ENCODE data around the gene WDFY3.
"Not testable (repeated sequence)": the region's sequence is repeated elsewhere in the genome, so short reads cannot be mapped to it uniquely, and the experiment has no call there.

Gene WDFY3

DNA sequence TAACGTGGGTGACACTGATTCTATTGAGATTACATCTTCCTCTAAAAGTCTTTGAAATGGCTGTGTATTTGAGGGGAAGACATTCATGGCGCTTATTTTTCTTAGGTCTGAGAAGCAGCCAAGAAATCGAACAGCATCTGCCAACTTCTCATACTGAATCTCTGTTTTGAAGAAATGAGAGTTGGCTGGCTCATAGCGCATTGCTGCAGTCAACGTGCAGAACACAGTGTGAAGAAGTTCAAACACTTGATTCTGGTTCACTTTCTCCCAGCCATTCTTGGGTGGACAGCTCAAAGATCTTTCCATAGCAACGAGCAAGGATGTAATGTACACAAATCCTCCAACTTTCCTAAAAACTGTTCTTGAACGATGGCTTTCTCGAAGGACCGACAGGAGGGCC lies 156.5 kb downstream of the WDFY3 start:
- H4K20me1 ChIP-seq (ENCODE audit: insufficient read depth, low read length), result no peaks in the 10 kb centered on the region
- no peaks in the 10 kb centered on the region for H3K27me3 ChIP-seq (ENCODE audit: insufficient read depth, low read length)

DNA sequence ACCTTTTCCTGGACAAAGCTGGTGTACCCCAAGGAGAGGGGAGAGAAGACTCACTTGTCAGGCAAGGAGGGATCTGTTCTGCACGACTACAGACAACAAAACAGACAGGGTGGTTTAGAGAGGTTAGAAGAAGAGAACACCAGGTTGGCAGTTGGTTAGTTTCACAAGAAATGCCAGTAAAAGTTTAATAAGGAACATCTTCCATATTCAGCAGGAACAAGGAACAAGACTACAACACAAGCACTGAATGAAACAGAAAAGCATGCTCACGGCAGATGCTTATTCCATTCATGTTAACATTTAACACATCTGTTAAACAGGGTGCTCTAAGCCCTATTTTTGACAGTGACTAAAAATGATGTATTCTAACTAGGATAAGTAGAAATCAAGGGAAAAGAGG lies 158.2 kb downstream of the WDFY3 start:
- Histone ChIP-seq H3K9me2 (ENCODE audit: low read depth, low read length) (no peaks in the 10 kb centered on the region), H3K9me3 (ENCODE audit: low read length) (no peaks in the 10 kb centered on the region), H3F3A (ENCODE audit: insufficient read depth, low read length) (no peaks in the 10 kb centered on the region), H3K9ac (ENCODE audit: low read length) (no peak overlapping the region), H3K36me3 (ENCODE audit: insufficient read depth, low read length) (no peaks in the 10 kb centered on the region), H4K20me1 (ENCODE audit: insufficient read depth, low read length) (no peaks in the 10 kb centered on the region), H3K4me3 (ENCODE audit: low read depth, low read length, poor library complexity, severe bottlenecking) (no peak overlapping the region), H3K4me1 (ENCODE audit: insufficient read depth, low read length, severe bottlenecking) (no peaks in the 10 kb centered on the region), H3K79me2 (ENCODE audit: insufficient read depth, low read length) (no peaks in the 10 kb centered on the region), H2AFZ (ENCODE audit: low read length) (no peak overlapping the region), H3K4me2 (ENCODE audit: low read length) (no peak overlapping the region), H3K27ac (ENCODE audit: low read depth, low read length, poor library complexity, severe bottlenecking) (no peak overlapping the region), H3K27me3 (ENCODE audit: insufficient read depth, low read length) (no peaks in the 10 kb centered on the region)
- TF ChIP-seq EZH2 (IDR thresholded peaks at IDR 0.05; ENCODE audit: borderline replicate concordance, low read length), result no peak
- TF ChIP-seq, protein P1, sequence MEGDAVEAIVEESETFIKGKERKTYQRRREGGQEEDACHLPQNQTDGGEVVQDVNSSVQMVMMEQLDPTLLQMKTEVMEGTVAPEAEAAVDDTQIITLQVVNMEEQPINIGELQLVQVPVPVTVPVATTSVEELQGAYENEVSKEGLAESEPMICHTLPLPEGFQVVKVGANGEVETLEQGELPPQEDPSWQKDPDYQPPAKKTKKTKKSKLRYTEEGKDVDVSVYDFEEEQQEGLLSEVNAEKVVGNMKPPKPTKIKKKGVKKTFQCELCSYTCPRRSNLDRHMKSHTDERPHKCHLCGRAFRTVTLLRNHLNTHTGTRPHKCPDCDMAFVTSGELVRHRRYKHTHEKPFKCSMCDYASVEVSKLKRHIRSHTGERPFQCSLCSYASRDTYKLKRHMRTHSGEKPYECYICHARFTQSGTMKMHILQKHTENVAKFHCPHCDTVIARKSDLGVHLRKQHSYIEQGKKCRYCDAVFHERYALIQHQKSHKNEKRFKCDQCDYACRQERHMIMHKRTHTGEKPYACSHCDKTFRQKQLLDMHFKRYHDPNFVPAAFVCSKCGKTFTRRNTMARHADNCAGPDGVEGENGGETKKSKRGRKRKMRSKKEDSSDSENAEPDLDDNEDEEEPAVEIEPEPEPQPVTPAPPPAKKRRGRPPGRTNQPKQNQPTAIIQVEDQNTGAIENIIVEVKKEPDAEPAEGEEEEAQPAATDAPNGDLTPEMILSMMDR (IDR thresholded peaks at IDR 0.05; ENCODE audit: low read length), result no peak

More for the DNA sequence above, 156.5 kb downstream of the WDFY3 start:
- Histone ChIP-seq H3K9me2 (ENCODE audit: low read depth, low read length) (no peaks in the 10 kb centered on the region), H3K79me2 (ENCODE audit: insufficient read depth, low read length) (no peaks in the 10 kb centered on the region), H3K4me3 (ENCODE audit: low read depth, low read length, poor library complexity, severe bottlenecking) (no peak overlapping the region), H3K27ac (ENCODE audit: low read depth, low read length, poor library complexity, severe bottlenecking) (no peak overlapping the region), H3K9me3 (ENCODE audit: low read length) (no peaks in the 10 kb centered on the region), H3K36me3 (ENCODE audit: insufficient read depth, low read length) (no peaks in the 10 kb centered on the region), H3K4me2 (ENCODE audit: low read length) (no peak overlapping the region), H3K9ac (ENCODE audit: low read length) (no peak overlapping the region), H3K4me1 (ENCODE audit: insufficient read depth, low read length, severe bottlenecking) (no peaks in the 10 kb centered on the region), H3F3A (ENCODE audit: insufficient read depth, low read length) (no peaks in the 10 kb centered on the region), H2AFZ (ENCODE audit: low read length) (no peak overlapping the region)
- no peak for TF ChIP-seq EZH2 (IDR thresholded peaks at IDR 0.05; ENCODE audit: borderline replicate concordance, low read length)
- TF ChIP-seq, protein P1 (IDR thresholded peaks at IDR 0.05; ENCODE audit: low read length), result no peak

DNA sequence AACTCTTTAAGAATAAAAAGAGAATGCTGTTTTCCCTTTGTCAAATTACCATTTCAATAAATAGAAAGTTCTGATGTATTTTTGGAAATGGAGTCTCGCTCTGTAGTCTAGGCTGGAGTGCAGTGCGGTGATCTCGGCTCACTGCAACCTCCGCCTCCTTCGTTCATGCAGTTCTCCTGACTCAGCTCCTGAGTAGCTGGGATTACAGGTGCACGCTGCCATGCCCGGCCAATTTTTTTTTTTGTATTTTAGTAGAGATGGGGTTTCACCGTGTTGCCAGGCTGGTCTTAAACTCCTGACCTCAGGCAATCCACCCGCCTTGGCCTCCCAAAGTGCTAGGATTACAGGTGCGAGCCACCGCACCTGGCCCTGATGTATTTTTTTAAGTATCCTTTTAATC lies 159.9 kb downstream of the WDFY3 start:
- H4K20me1 ChIP-seq (ENCODE audit: insufficient read depth, low read length); H3F3A ChIP-seq (ENCODE audit: insufficient read depth, low read length); H3K27ac ChIP-seq (ENCODE audit: low read depth, low read length, poor library complexity, severe bottlenecking); H3K79me2 ChIP-seq (ENCODE audit: insufficient read depth, low read length); H3K9me3 ChIP-seq (ENCODE audit: low read length); H3K9ac ChIP-seq (ENCODE audit: low read length); H2AFZ ChIP-seq (ENCODE audit: low read length); H3K4me2 ChIP-seq (ENCODE audit: low read length); H3K27me3 ChIP-seq (ENCODE audit: insufficient read depth, low read length); H3K4me1 ChIP-seq (ENCODE audit: insufficient read depth, low read length, severe bottlenecking); H3K4me3 ChIP-seq (ENCODE audit: low read depth, low read length, poor library complexity, severe bottlenecking); H3K9me2 ChIP-seq (ENCODE audit: low read depth, low read length); H3K36me3 ChIP-seq (ENCODE audit: insufficient read depth, low read length): not testable (repeated sequence)

DNA sequence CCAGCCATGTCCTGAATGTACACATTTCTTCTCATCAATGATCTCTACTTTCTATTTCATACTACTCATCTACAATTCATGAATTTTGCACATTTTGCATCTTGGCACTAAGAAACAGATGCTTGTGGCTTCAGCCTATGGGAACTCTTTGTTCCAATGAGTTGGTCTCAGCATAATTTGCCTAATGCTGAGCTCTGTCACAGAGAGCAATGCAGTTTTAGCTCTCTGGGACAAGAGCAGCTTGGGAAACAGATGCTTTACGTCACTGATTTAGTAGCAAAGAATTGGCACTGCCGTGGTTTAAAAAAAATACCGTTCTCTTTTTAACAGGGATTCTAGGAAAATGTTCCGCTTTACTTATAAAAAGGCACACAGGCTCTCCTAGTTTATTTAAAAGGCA lies 162.4 kb downstream of the WDFY3 start:
- Histone ChIP-seq H3K9me3 (ENCODE audit: low read length) (no peaks in the 10 kb centered on the region), H3K4me2 (ENCODE audit: low read length) (no peak overlapping the region), H3K36me3 (ENCODE audit: insufficient read depth, low read length) (no peaks in the 10 kb centered on the region), H3K4me3 (ENCODE audit: low read depth, low read length, poor library complexity, severe bottlenecking) (no peak overlapping the region), H4K20me1 (ENCODE audit: insufficient read depth, low read length) (no peaks in the 10 kb centered on the region), H3K9me2 (ENCODE audit: low read depth, low read length) (no peaks in the 10 kb centered on the region), H3K27me3 (ENCODE audit: insufficient read depth, low read length) (peaks cover 4% of the 10 kb centered on the region; the same call in 1 of the 2 replicates), H3K27ac (ENCODE audit: low read depth, low read length, poor library complexity, severe bottlenecking) (no peak overlapping the region), H3K9ac (ENCODE audit: low read length) (no peak overlapping the region), H2AFZ (ENCODE audit: low read length) (no peak overlapping the region), H3F3A (ENCODE audit: insufficient read depth, low read length) (no peaks in the 10 kb centered on the region), H3K79me2 (ENCODE audit: insufficient read depth, low read length) (no peaks in the 10 kb centered on the region), H3K4me1 (ENCODE audit: insufficient read depth, low read length, severe bottlenecking) (no peaks in the 10 kb centered on the region)
- TF ChIP-seq EZH2 (IDR thresholded peaks at IDR 0.05; ENCODE audit: borderline replicate concordance, low read length), result no peak
- TF ChIP-seq, protein P1 (IDR thresholded peaks at IDR 0.05; ENCODE audit: low read length), result no peak
